K562 (cell line): ENCODE data around the gene SON. TPM values are rescaled to one million over a fixed set of nuclear protein-coding genes. Genes with fewer than 3 reads are reported as not detected.

ENCODE experiments used
- CBFA2T3 ChIP-seq: fragments of 450-650 bp; IDR thresholded peaks from 2 replicates; pipeline ENCODE4 v1.6.1; 2017
- CEBPG ChIP-seq, 3 experiments: fragments of 200-800 bp in 1 of 3; sonication (Bioruptor generic) in 1 of 3; sonication (generic) in 1 of 3; formaldehyde crosslinking in 1 of 3; IDR thresholded peaks in 2 of 3; conservative IDR thresholded peaks in 1 of 3; 2 replicates each; pipeline versions ENCODE4 v1.6.1 to v1.8.0; 2016 to 2022; ENCODE audit warnings: missing compliant biosample characterization in 2 of 3, missing genetic modification characterization in 2 of 3, mild to moderate bottlenecking in 1 of 3, missing genetic modification reagents in 1 of 3
- GABPB1 ChIP-seq: sonication (generic); formaldehyde crosslinking; IDR thresholded peaks from 2 replicates; pipeline ENCODE4 v1.8.0; 2022; ENCODE audit warnings: mild to moderate bottlenecking, missing genetic modification reagents
- NELFE ChIP-seq: IDR thresholded peaks from 2 replicates; pipeline ENCODE4 v1.6.1; 2011; ENCODE audit warnings: mild to moderate bottlenecking; ENCODE audit not compliant: insufficient read depth, insufficient read length
- NFXL1 ChIP-seq: fragments of 450-650 bp; formaldehyde crosslinking; IDR thresholded peaks from 2 replicates; pipeline ENCODE4 v1.4.0; 2021; ENCODE audit warnings: mild to moderate bottlenecking
- NKRF ChIP-seq: fragments of 450-650 bp; IDR thresholded peaks from 2 replicates; pipeline ENCODE4 v1.6.1; 2016; ENCODE audit warnings: borderline replicate concordance
- NR3C1 ChIP-seq: sonication (generic); formaldehyde crosslinking; IDR thresholded peaks from 2 replicates; pipeline ENCODE4 v1.8.1; 2022; ENCODE audit warnings: missing genetic modification reagents
- RFX5 ChIP-seq: IDR thresholded peaks from 2 replicates; pipeline ENCODE4 v1.6.1; 2011; ENCODE audit warnings: low read depth, mild to moderate bottlenecking, improper control_type of control experiment, low read length
- RHOXF2B ChIP-seq: fragments of 250-450 bp; sonication (Bioruptor Pico); conservative IDR thresholded peaks from 2 replicates; pipeline ENCODE4 v1.5.1; 2021
- TEAD4 ChIP-seq, 2 experiments: sonication (generic) in 1 of 2; formaldehyde crosslinking in 1 of 2; IDR thresholded peaks; 2 replicates each; pipeline versions ENCODE4 v1.6.1 to v1.8.0; 2012 to 2022; ENCODE audit warnings: borderline replicate concordance in 1 of 2, inconsistent platforms in 1 of 2, low read length in 1 of 2, mild to moderate bottlenecking in 1 of 2, missing genetic modification reagents in 1 of 2
- ZNF511 ChIP-seq: sonication (generic); formaldehyde crosslinking; IDR thresholded peaks from 2 replicates; pipeline ENCODE4 v1.8.0; 2022; ENCODE audit warnings: mild to moderate bottlenecking, missing genetic modification reagents
- ZNF75A ChIP-seq: fragments of 450-650 bp; formaldehyde crosslinking; IDR thresholded peaks from 2 replicates; pipeline ENCODE4 v1.4.0; 2020; ENCODE audit warnings: mild to moderate bottlenecking
- polyA plus RNA-seq, 8 experiments: library from polyadenylated mRNA; depleted of rRNA in 4 of 8; stranded (reverse) in 5 of 8; unstranded in 3 of 8; fragments of >200 nt; fragmentation: Nextera tagmentation in 2 of 8; fragmentation: Illumina TruSeq in 1 of 8; extraction: Ambion mirVana in 2 of 8; extraction: Trizol in 1 of 8; gene quantifications; 2 replicates each; pipeline versions ENCODE4 v1.2.1 to v1.2.3, GENCODE V29; 2011 to 2014; ENCODE audit warnings: inconsistent platforms in 1 of 8, missing spikeins in 1 of 8
- total RNA-seq, 7 experiments: library from RNA; depleted of rRNA in 6 of 7; stranded (reverse); fragments of >200 nt in 6 of 7; fragmentation: Illumina TruSeq in 2 of 7; extraction: Trizol in 2 of 7; gene quantifications; 2 replicates each; pipeline versions ENCODE4 v1.2.1 to v1.2.3, GENCODE V29; 2011 to 2021; ENCODE audit warnings: low replicate concordance in 1 of 7
- TF ChIP-seq, protein P1 (sequence below): fragments of 450-650 bp; IDR thresholded peaks from one replicate; pipeline ENCODE4 v1.6.1; 2018; ENCODE audit warnings: mild to moderate bottlenecking, moderate library complexity; ENCODE audit not compliant: partially characterized antibody
- TF ChIP-seq, protein P2 (sequence below): fragments of 250-450 bp; sonication (Bioruptor Pico); IDR thresholded peaks from 2 replicates; pipeline ENCODE4 v1.4.0; 2020
- TF ChIP-seq, protein P3 (sequence below): sonication (generic); formaldehyde crosslinking; IDR thresholded peaks from 2 replicates; pipeline ENCODE4 v1.8.0; 2022; ENCODE audit warnings: mild to moderate bottlenecking, low read depth, missing genetic modification reagents

SON gene
- total and polyA plus RNA-seq, 9 of the 15 experiments (the other 6 are each of a cell fraction or from before 2014, with no cell fraction given): 105 to 742 (median 187) TPM

GRCh38 chr21:33552093-33552998 lies 9.5 kb downstream of the SON start (continued):
- TF ChIP-seq, protein P1, sequence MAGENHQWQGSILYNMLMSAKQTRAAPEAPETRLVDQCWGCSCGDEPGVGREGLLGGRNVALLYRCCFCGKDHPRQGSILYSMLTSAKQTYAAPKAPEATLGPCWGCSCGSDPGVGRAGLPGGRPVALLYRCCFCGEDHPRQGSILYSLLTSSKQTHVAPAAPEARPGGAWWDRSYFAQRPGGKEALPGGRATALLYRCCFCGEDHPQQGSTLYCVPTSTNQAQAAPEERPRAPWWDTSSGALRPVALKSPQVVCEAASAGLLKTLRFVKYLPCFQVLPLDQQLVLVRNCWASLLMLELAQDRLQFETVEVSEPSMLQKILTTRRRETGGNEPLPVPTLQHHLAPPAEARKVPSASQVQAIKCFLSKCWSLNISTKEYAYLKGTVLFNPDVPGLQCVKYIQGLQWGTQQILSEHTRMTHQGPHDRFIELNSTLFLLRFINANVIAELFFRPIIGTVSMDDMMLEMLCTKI: no peak
- TF ChIP-seq GABPB1 (CRISPR knock-in tag): no peak
- TF ChIP-seq RFX5: no peak
- TF ChIP-seq NR3C1 (CRISPR knock-in tag): no peak
- TF ChIP-seq, protein P2, sequence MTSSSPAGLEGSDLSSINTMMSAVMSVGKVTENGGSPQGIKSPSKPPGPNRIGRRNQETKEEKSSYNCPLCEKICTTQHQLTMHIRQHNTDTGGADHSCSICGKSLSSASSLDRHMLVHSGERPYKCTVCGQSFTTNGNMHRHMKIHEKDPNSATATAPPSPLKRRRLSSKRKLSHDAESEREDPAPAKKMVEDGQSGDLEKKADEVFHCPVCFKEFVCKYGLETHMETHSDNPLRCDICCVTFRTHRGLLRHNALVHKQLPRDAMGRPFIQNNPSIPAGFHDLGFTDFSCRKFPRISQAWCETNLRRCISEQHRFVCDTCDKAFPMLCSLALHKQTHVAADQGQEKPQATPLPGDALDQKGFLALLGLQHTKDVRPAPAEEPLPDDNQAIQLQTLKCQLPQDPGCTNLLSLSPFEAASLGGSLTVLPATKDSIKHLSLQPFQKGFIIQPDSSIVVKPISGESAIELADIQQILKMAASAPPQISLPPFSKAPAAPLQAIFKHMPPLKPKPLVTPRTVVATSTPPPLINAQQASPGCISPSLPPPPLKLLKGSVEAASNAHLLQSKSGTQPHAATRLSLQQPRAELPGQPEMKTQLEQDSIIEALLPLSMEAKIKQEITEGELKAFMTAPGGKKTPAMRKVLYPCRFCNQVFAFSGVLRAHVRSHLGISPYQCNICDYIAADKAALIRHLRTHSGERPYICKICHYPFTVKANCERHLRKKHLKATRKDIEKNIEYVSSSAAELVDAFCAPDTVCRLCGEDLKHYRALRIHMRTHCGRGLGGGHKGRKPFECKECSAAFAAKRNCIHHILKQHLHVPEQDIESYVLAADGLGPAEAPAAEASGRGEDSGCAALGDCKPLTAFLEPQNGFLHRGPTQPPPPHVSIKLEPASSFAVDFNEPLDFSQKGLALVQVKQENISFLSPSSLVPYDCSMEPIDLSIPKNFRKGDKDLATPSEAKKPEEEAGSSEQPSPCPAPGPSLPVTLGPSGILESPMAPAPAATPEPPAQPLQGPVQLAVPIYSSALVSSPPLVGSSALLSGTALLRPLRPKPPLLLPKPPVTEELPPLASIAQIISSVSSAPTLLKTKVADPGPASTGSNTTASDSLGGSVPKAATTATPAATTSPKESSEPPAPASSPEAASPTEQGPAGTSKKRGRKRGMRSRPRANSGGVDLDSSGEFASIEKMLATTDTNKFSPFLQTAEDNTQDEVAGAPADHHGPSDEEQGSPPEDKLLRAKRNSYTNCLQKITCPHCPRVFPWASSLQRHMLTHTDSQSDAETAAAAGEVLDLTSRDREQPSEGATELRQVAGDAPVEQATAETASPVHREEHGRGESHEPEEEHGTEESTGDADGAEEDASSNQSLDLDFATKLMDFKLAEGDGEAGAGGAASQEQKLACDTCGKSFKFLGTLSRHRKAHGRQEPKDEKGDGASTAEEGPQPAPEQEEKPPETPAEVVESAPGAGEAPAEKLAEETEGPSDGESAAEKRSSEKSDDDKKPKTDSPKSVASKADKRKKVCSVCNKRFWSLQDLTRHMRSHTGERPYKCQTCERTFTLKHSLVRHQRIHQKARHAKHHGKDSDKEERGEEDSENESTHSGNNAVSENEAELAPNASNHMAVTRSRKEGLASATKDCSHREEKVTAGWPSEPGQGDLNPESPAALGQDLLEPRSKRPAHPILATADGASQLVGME: no peak
- 0 out of 2 replicates have a peak, but pooled peaks have one; percentile 12 for TF ChIP-seq TEAD4 (IDR thresholded peaks at IDR 0.05; ENCODE audit: low read length)
- no peak for TF ChIP-seq TEAD4 (CRISPR knock-in tag; IDR thresholded peaks at IDR 0.05; ENCODE audit: borderline replicate concordance)
- no peak for TF ChIP-seq NFXL1 (CRISPR knock-in tag)
- TF ChIP-seq CBFA2T3: no peak
- TF ChIP-seq CEBPG (CRISPR knock-in tag; IDR thresholded peaks at IDR 0.05): peak; percentile 43
- no peak for TF ChIP-seq CEBPG (tag; conservative IDR thresholded peaks at IDR 0.05 in 1 of 2, IDR thresholded peaks at IDR 0.05 in 1 of 2)
- no peak for TF ChIP-seq ZNF511 (CRISPR knock-in tag)
- no peak for TF ChIP-seq NELFE
- no peak for TF ChIP-seq ZNF75A (CRISPR knock-in tag)
- TF ChIP-seq NKRF: no peak
- TF ChIP-seq RHOXF2B (CRISPR knock-in tag): no peak
- TF ChIP-seq, protein P3, sequence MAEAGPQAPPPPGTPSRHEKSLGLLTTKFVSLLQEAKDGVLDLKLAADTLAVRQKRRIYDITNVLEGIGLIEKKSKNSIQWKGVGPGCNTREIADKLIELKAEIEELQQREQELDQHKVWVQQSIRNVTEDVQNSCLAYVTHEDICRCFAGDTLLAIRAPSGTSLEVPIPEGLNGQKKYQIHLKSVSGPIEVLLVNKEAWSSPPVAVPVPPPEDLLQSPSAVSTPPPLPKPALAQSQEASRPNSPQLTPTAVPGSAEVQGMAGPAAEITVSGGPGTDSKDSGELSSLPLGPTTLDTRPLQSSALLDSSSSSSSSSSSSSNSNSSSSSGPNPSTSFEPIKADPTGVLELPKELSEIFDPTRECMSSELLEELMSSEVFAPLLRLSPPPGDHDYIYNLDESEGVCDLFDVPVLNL: no peak
